Measurements from ENCODE around the gene TUBB6.

TUBB6 gene

DNA sequence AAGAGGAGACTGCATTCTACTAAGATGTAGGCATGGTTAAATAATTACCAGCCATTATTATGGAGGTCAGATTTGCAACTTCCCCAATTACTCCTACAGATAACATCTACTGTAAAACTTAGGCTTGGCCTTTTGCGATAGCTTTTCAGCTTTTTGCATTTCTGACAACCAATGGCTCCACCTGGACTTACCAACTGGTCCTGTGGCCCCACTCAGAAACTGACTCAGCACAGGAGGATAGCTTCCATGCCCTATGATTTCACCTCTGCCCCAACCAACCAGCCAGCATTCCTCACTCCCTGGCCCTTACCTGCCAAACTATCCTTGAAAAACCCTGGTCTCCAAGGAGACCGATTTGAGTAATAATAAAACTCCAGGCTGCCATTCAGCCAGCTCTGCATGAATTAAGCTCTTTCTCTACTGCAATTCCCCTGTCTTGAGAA, 28.2 kb downstream of the TUBB6 start:
- DNase-seq (ENCODE audit: low read depth in 2 of 2, low spot score in 1 of 2), result no peak

DNA sequence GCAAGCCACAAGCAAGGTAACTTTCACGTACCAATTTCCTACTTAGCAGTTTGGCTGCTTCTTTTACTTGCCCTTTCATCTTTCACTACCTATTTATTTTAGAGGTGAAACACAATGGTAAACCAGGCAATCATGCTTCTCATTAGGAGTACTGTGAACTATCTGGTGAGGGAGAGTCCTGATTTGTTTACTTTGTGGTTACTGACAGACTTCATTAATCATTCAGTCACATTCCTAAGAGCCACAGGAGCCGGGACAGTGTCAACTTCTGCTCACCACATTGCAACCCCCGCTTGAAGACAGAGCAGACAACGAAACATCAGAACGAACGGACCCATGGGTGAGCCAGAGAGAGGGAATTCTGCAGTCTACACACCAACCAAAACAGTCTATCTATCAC, 28.8 kb downstream of the TUBB6 start:
- no peak for DNase-seq (ENCODE audit: low read depth in 2 of 2, low spot score in 1 of 2)

DNA sequence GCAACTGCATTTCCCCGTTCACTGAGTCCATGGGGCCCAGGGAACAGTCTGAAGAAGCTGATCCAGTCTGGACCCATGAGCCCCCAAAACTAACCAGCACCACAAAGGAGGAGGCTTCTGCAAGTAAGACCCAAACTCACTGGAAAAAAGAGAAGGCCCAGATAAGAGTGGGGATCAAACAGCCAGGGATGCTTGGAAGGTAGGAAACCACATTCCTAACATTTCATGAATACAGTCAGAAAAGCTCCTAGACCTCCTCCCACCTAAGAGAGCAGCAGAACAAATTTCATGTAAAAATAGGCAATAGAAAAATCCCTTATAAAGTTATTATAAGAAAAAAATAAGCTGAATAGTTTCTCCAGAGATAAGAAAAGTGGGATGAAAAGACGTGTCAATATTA, 30.3 kb downstream of the TUBB6 start:
- DNase-seq (ENCODE audit: low read depth in 2 of 2, low spot score in 1 of 2), result no peak

DNA sequence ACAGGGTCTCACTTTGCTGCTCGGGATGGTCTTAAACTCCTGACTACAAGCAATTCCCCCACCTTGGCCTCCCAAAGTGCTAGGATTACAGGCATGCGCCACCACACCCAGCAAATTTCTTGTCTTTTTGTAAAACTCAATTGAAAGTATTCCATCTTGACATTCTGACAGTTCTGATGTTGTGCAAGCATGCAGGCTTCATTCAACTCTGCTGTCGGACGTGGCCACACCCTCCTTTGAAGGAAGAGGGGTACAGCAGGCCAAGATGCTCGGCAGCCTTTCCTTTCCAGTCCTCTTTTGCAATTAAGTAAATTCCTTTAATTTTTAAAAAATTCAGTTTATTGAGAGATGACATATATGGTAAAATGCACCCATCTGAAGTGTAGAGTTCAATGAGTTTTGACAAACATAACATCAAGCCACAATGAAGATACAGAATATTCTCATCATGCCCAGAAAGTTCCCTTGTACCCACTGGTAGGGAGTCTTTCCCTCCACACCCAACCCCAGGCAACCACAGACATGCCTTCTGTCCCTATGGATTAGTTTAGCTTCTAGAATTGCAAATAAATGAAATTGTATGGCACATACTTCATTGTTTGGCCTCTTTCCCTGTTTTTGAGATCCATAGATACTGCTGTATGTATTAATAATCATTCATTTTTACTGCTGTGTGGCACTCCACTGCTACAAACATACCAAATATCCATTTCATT, 33.1 kb downstream of the TUBB6 start:
- no peak for DNase-seq (ENCODE audit: low read depth in 2 of 2, low spot score in 1 of 2)

DNA sequence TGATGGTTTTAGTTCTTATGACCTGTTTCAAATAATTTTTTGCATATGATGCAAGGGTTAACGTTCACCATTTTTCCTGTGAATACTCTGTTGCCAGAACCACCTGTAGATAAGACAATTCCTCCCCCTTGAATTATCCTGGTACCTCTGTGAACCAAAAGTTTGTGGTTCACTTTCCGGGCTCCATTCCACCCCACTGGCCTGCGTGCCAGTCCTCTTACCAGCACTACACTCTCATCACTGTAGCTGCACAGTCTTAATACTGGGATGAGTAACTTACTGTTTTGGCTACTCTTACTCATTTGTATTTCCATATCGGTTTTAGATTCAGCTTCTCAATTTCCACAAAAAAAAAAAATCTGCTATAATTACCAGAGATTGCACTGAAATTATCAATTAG, 34.6 kb downstream of the TUBB6 start:
- DNase-seq (ENCODE audit: low read depth in 2 of 2, low spot score in 1 of 2), result no peak

DNA sequence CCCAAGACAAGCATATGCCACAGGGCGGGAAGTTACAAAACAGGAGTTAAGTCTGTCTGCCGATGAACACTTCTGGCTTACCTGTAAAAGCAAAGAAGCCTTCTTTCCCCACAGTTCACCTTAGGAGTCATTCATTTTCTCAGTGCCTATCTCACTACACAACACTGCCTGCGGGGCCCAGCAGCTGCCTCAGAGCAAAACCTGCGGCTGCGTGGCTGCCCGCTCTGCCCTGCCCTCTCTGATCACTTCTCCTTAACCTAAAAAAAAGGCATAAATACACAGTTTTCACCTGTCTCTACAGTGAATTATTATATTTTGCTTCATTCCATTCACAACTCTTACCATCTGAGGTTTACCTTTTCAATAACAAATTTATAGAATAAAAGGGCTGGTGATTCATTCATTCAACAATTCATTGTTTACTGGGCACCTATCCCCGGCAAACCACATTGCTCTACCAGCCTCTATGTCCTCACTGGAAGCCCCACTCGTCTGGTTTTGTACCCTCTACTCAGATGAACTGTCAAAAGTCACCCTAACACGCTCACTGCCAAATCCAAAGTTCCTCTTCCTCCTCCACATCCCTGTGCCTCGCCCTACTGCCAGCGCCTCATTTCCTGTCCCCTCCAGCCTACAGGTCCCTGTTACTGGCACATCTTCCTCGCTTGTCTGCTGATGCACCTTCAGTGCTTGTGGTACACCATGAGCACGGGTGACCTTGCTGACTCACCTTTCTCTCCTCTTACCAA, 37.6 kb downstream of the TUBB6 start:
- no peak for DNase-seq (ENCODE audit: low read depth in 2 of 2, low spot score in 1 of 2)

DNA sequence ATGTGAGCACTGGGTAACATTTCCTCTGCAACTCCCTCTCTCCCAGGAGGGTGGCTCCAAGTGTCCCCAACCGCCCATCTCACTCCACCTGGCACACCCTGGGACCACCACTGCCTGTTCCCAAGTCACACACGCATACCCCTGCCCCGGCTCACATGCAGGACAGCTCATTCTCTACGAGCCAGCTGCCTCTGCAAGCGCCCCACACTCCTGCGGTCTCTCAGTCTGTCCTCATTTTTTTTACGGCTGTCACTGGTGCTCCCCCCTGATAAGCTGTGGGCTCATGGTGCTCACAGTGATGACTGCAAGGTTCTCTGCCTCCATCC, 38.2 kb downstream of the TUBB6 start:
- DNase-seq (ENCODE audit: low read depth in 2 of 2, low spot score in 1 of 2), result no peak

DNA sequence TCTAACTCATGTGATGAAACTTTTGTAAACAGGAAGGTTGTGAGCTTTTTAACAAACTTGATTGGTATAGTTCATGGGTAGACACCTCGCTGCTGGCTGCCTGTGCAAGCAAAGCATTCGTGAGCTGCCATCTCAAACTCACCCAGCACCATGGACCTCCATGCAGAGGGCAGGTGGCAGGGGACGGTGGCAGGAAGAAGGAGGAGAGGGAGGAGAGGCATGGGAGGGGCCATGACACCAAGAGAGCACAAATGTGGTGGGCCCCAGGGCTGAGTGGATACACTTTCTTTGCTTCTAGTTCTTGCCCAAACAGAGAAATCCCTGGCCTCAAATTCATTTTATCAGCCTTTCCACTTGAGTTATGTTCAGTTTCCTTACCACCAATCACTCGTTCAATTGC, 39.9 kb downstream of the TUBB6 start:
- DNase-seq (ENCODE audit: low read depth in 2 of 2, low spot score in 1 of 2), result no peak

DNA sequence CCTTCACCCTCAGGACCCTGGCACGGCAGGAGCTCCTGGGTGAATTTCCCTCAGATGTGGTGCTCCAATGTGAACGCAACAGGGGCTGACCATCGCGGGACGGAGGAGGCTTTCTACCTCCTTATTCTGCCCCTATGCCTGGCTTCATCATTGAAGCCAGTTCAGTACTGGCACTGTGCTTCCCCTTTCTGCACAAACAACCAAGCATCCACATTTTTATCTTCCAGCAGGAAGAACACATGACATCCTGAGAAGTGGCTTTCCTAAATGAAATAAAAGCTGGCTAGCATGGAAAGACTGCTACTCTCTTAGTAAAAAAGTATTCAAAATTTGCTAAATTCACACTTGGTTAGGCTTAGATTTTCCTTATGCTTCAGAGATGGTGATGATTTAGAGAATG, 44.1 kb downstream of the TUBB6 start:
- DNase-seq (ENCODE audit: low read depth in 2 of 2, low spot score in 1 of 2), result no peak

DNA sequence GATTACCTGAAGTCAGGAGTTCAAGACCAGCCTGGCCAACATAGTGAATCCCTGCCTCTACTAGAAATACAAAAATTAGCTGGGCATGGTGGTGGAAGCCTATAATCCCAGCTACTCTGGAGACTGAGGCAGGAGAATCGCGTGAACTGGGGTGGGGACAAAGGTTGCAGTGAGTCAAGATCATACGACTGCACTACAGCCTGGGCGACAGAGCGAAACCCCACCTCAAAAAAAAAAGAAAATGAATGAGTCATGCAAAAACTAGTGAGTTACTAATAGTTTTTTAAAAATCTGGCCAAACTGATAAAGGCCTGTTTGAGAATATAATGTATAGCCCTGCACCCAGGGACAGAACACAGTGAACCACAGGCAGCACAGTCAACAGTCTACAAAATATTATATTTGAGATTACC, 51.5 kb downstream of the TUBB6 start:
- DNase-seq (ENCODE audit: low read depth in 2 of 2, low spot score in 1 of 2), result no peak

DNA sequence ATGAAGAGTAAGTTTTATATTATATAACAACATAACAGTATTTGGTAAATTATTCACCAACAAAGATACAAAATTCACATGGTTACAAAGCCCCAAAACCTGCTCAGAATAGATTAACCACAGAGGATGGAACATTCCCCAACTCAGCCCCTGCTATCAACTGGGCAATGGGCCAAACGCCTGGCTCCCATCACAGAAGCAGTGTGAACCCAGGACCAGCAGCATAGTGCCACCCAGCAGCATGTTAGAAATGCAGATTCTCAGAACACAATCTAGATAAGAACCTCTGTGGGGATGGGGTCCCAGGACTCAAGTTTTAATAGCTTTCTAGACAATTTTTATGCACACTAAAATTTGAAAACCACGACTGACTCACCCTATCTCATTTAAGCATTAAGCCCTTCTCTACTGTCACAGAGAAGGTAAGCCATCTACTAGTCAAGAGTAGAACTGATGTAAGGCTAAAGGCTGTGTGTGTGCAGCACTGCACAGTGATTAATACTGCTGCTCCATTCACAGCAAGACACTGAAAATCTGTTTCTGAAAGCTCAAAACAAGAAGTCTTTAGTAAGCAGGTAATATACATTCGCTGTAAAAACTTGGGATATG, 53.8 kb downstream of the TUBB6 start:
- no peak for DNase-seq (ENCODE audit: low read depth in 2 of 2, low spot score in 1 of 2)

DNA sequence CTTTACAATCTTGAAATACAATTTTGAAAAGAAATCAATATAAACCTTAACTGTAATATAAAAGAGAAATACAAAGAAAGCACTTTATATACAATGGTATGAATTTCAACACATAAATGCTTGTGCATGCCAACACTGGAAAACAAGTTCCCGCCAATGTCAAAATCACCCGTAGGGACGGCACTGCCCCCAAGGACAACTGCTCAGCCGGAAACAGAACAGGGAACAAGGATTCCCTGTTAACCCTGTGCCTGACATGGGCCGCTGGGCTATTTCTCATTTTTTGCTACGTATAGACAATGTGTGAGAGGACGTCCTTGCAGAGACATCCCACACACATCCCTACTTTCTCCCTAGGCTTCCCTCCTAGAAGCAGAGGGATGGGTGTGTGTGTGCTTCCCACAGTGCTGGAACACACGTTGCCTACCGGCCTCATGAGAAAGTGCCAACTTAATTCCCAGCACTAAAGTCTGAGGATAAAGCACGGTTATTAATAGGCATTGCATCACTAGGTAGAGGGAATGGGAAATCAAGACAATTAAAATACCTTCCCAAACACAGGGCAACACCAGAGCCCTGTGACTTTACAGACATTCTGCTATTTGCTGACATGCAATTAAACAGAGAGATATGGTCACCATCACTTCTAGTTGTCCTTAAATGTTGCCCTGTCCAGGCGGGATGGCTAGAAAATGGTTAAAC, 54.6 kb downstream of the TUBB6 start:
- no peak for DNase-seq (ENCODE audit: low read depth in 2 of 2, low spot score in 1 of 2)

DNA sequence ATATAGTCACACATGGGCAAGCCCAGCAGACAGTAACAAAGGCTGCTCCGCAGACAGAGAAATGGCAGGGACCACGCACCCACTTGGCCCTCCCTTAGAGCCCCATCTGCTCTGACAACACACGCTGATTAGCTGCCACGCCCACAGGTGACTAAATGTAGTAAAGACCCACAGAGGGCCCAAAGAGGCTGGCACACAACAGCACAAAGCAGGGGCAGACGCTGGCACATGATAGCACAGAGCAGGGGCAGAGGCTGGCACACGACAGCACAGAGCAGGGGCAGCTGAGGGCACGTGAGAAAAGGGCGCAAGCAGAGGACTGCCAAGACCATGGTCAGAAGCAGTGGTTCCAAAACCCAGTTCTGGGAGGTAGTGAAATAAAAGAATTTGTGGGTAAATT, 58.3 kb downstream of the TUBB6 start:
- DNase-seq (ENCODE audit: low read depth in 2 of 2, low spot score in 1 of 2), result no peak

DNA sequence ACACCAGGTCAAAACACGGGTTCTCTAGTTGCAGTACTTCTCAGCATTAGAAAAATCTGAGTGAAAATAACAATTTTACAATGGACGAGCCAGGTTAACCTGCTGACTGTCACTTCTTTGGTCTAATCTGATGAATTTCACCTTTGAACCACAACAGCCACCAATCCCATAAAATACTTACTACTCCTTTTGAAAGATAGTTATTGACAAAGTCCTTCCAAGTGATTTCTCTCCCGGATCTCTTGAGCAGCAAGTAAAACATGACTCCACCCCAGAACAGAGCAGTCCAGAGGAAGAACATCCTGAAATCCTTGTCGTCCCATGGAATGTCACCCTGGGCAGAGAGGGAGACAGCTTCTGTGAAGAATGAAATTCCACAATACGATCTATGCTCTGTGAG, 58.7 kb downstream of the TUBB6 start:
- no peak for DNase-seq (ENCODE audit: low read depth in 2 of 2, low spot score in 1 of 2)

DNA sequence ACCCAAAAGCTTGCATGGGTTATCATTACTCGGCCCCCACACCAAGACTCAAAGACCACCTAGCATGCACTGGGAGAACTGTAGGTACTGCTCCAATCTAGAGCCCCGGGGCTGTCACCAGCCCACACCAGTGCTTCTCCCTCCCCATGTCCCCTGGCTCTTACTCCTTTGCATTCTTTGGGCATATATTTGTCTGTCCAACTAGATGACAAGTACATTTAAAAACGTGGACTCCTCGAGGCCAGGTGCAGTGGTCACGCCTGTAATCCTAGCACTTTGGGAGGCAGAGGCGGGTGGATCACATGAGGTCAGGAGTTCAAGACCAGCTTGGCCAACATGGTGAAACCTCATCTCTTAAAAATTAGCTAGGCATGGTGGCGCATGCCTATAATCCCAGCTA, 61.2 kb downstream of the TUBB6 start:
- DNase-seq (ENCODE audit: low read depth in 2 of 2, low spot score in 1 of 2), result no peak

DNA sequence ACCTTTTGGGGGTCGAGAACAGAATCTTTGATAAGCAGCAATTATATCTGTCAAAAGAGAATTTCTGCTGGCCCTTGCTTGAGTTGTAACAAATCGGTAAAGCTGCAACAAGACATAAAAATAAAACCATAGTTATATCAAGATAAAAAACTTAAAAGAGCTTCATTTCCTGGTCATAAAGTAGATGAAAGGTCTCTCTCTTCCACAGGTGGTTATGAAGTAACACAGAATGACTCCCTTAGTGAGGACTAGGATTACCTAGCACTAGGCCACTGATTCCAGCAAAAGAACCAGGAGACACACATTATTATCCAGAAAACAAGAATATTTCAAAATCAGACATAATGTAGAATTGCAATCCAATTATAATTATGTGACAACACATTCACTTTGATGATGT, 63.5 kb downstream of the TUBB6 start:
- DNase-seq (ENCODE audit: low read depth in 2 of 2, low spot score in 1 of 2), result no peak

DNA sequence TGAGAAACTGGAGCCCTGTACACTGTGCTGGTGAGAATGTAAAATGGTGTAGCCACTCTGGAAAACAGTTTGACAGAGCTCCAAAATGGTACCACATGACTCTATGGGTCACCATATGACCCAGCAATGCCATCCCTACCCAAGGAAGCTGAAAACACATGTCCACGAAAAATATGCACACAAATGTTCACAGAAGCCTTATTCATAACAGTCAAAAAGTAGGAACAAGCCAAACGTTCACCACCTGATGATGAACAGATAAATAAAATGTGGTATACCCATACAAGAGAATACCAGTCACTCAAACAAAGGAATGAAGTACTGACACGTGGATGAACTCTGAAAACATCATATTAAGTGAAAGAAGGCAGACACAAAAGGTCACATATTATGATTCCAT, 64.4 kb downstream of the TUBB6 start:
- no peak for DNase-seq (ENCODE audit: low read depth in 2 of 2, low spot score in 1 of 2)

DNA sequence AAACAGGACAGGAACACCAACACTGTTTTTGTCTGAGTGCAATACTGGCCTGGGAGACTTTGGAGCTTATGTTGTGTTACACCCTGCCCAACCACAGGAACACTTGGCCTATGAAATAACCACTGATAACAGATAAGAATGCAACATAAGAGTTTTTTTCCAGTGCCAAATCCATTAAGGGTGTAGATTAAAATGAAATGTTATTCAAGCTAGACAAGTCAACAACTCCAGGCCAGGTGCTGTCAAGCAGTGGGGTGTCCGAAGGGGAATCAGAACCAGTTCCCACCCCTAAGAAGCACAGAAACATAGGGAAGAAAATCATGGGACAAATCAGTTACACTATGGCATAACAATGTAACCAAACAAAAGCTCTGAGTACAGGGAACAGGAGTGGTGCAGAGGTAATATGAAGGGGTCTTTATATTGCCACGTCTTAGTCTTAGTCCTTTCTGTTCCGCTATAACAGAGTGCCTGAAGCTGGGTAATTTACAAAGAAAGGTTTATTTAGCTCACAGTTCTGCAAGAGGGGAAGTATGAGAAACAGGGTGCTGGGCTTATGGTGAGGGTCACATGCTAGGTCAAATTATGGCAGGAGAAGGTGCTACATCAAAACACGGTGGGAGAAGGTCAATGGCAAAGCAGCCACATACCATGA, 65.2 kb downstream of the TUBB6 start:
- DNase-seq (ENCODE audit: low read depth in 2 of 2, low spot score in 1 of 2), result no peak

DNA sequence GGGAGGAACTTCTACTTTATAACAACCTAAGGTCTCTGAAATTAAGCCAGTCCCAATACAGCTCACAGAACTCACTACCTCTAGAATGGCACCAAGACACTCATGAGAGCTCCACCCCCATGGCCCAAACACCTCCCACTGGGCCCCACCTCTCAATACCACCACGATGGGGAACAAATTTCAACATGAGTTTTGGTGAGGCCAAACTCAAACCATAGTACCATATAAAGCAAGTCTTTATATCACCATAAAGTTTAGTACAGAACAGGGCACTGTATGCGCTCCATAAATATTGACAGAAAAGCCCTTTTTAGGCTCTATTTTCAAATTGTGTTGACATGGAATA, 65.7 kb downstream of the TUBB6 start:
- no peak for DNase-seq (ENCODE audit: low read depth in 2 of 2, low spot score in 1 of 2)

DNA sequence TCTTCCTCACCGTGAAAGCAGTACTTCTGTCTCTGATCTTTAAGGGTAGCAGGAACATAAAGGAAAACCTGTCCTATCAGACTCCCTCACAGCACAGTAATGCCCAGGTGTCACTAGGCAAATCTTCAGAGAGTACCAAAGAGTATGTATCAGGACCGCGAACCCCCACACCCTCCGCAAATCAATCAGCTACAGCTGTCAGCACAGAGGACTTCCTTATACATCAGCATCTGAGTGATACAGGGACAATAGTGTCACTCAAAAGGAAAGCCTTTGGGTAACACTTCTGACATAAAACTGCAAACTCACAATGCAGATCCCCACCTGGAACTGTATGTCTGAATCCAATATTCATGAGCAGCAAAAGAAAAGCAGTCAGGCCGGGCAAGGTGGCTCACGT, 66.4 kb downstream of the TUBB6 start:
- DNase-seq (ENCODE audit: low read depth in 2 of 2, low spot score in 1 of 2), result no peak
